HUDEP-2 (cell line): ENCODE data around the gene CENPC.

Experiments used
- DNase-seq, 76 experiments: peaks; one replicate each; lab custom pipeline; 2025; ENCODE audit not compliant: unreplicated experiment in 76 of 76; lab: John Stamatoyannopoulos, UW

Gene CENPC, protein sequence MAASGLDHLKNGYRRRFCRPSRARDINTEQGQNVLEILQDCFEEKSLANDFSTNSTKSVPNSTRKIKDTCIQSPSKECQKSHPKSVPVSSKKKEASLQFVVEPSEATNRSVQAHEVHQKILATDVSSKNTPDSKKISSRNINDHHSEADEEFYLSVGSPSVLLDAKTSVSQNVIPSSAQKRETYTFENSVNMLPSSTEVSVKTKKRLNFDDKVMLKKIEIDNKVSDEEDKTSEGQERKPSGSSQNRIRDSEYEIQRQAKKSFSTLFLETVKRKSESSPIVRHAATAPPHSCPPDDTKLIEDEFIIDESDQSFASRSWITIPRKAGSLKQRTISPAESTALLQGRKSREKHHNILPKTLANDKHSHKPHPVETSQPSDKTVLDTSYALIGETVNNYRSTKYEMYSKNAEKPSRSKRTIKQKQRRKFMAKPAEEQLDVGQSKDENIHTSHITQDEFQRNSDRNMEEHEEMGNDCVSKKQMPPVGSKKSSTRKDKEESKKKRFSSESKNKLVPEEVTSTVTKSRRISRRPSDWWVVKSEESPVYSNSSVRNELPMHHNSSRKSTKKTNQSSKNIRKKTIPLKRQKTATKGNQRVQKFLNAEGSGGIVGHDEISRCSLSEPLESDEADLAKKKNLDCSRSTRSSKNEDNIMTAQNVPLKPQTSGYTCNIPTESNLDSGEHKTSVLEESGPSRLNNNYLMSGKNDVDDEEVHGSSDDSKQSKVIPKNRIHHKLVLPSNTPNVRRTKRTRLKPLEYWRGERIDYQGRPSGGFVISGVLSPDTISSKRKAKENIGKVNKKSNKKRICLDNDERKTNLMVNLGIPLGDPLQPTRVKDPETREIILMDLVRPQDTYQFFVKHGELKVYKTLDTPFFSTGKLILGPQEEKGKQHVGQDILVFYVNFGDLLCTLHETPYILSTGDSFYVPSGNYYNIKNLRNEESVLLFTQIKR

DNA sequence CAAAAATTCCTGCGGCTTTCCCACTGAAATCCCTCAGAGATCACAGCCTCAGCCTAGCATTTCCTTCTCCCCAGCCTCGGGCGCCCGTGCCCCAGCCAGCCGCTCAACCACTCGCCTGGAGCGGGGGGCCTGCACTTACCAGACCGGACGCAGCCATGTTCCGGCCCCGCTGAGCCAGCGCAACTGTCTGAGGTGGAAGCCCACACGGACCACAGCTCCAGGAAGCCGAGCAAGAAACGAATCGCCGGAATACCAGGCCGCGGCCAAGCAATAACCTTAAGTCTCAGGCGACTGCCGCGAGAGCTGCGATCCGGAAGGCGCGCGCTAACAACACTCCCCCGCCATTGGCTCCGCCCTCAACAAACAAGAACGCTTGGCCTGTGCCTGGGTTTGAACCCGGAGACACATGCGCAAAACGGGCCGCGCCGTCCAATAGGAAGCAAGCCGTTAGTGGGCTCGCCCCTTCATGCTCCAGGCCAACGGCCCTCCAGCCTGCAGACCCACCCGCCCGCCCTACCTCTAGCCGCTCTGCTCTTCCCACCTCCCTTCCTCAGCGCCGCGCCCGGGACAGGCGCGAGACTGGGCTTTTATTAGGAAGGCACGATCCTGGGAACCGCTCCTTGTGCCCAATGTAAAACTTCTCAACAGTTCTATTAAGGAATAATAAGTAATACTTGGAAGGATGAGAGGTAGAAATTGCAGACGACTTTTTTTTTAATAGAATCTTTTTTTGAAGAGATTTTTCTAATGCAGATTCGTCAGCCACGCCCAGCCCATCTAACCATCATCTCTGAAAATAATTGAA, at the start of gene CENPC:
Gene CENPC (minus strand): TSS at position 305 of the 805 bp plus-strand sequence. CDS start 148 bp downstream, at position 157.
- DNase-seq = peak; percentile 17 to 97 (median 94)

DNA sequence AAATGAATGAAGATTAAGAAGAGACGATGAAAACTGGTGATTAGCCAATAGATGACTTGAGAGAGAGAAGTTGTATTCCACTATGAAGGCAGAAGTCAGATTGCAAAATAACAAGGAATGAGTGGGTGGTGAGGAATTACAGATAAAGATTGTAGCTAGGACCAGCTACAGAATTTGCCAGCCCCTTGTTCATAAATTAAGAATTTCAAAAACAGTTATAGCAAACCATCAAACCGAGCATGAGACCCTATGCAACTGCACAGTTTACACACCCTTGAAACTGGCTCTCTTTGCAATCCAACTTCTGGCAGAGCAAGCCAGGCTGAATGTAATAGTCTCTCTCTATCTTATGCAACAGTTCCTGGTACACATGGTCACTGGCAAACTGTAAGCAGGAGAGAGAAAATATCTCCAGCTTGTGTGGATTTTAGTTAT, 48.5 kb upstream of the CENPC start:
- DNase-seq = no peak

DNA sequence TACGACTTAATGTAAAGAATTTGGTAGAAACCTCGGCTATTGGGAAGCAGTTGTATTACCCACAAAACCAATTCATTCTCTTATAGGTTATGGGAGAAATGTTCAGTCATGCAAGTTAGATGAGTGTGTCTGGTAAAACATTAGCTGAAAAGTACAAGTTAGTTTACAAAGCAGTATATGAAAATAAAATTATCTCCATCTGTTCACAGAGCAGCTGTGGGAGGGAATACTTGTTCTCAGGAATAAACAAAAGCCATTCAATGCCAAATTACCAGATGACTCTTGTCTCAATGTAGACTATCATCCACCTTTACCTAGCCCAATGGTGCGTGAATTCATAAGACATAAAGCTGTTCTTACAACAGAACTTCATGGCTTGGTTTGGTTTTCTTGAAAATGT, 41.9 kb upstream of the CENPC start:
- no peak for DNase-seq

DNA sequence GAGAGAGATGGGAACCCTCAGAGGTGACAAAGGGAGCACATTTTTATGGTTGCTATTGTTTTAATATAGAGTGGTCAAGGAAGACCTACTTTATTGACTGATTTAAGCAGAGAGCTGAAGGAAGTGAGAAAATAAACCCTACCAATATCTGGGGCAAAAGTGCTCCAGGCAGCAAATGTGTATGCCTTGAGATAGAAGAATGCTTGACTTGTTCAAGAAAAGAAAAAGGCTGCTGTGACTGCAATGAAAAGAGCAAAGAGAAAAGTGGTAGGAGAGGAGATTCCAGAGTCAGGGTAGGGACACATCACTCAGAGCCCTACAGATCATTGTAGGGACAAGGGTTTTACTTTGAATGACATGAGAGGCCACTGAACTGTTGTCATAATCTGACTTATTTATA, 39.2 kb upstream of the CENPC start:
- DNase-seq = no peak

DNA sequence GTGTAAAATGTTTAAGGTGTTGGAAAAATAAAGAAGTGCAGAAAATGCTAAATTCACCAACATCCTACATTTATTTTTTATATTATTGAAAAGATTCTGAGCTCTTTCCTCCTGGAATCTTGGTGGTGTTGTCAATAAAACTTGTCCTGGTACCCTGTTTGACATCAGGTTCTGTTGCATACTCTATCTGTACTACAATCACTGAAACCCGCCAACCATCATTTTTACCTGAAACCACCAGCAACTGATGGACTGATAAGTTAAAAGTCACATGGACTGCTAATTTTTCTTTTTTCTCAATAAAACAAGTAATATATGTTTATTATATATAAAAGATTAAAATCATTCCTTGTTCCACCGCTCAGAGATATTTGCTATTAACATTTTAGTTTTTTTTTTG, 36.6 kb upstream of the CENPC start:
- DNase-seq = no peak

DNA sequence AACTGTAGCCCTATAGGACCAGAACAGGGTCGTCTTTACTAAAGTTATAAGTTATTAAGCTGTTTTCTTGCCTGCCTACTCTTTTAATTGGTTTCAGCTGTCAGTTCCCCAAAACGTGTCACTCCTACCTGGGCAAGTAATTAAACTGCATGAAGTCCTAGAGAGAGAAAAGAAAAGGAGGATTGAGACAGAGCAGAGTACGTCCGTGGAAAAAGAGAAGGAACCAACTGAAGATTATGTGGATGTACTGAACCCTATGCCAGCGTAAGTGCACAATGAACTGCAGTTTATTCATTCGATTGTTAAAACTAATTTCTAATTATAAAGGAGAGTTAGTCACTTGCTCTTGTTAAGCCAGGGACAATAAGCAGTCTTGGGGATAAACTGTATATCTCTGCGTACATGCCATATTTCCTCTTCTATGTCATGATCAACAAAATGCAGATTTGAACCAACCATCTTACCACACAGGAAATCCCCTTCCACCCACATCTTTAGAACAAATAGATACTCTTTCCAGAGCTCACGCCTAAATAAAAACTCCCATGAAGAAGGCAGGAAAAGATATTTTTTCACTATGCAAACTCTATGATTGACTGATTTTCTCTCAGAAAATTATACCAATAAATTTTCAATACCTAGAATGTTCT, 36.0 kb upstream of the CENPC start:
- DNase-seq = no peak

DNA sequence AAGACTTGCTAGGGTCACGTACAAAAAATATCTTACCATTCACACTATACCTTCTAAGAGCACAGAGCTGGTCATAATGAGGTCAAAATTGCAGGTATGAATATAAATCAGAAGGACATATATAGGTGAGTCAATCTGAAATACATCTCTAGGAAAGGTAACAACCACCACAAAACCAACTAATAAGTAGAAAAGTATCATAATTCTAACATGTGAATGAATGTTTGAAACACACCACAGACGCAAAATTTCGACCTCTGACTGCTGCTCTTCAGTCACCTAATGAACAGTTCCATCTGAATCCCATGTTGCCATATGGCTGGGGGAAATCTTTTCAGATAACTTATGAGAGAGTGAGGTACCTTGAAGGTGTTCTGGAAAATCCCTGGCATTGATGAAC, 35.3 kb upstream of the CENPC start:
- no peak for DNase-seq

DNA sequence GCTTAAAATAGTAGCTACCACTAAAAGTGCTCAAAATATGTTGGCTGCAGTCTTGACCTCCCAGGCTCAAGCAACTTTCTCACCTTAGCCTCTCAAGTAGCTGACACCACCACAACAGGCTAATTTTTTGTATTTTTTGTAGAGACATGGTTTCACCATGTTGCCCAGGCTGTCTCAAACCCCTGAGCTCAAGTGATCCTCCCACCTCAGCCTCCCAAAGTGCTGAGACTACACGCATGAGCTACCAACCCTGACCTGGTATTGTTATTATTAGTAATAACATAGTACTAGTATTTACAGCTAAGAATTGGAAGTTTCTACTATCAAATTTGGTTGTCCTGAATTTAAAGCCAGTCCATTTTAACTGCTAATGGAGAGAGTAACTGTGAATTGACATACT, 31.2 kb upstream of the CENPC start:
- DNase-seq = no peak

DNA sequence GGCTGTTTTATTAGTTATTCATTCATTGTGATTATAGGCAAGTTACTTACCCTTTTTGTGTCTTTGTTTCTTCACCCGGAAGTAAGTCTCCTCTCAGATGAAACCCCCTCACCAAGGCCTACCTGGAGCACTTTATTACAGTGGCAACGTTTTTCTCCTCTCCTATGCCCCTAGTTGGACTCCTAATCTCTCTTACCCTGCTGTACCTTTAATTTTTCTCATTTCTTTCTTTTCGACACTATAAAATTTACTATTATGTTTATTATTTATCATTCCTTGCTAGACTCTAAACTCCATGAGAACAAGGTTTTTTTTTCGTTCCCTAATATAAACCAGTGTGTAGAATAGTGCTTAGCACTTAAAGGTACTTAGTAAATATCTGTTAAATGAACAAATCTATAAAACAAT, 30.8 kb upstream of the CENPC start:
- no peak for DNase-seq

DNA sequence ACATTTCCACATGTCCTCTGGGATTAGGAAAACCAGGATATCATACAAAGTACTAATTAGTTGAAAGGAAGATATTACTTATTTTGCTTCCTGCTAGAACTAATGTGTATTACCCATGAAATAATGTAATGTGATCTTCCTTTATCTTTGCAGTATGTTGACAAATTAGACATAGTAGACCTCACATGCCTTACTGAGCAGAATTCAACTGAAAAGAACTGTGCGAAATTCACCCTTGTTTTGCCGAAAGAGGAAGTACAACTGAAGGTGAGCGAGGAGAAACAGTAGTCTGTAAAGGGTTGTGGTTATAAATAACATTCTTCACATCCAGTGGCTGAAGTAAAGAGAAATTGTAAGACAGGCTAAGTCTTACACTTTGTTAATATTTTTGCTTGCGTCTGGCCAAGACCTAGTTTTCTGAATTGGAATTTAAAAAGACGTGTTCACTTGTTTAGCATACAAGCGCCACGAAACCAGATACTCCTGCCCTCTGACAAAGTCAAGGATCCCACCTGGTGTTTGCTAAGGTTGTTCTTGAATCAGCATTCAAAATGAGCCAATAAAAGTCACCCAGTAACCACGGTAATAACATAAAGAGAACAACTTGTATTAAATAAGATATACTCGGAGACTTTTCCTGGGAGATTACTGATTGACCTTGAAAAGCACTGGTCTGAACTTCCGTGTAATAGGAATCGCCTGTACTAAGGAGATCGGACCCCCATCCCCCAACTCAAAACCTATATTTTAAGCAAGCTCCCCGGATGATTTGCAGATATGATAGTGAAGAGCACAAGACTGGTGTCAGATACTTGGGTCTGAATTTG, 30.1 kb upstream of the CENPC start:
- DNase-seq = peak in 5 of 76 experiments; percentile 2 to 29 (median 19)

DNA sequence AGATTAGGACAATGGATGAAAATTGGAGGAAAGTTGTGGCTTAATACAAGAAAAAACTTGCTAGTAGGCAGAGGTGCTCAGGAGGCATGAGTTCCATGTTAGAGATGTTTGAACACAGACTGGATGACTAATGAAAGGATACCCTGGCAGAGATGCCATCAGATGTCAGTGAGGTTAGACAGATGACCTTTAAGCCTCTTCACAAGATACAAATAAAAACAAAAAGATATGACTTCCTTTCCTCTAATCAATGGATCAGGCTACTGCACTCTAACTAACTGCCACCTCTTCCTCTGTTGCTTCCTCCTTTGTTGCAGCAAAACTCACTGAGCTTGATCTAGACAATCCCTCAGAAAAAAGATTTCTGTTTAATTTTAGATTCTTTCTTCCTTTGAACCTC, 27.9 kb upstream of the CENPC start:
- peak in 31 of 76 experiments; percentile 2 to 62 (median 20) for DNase-seq

DNA sequence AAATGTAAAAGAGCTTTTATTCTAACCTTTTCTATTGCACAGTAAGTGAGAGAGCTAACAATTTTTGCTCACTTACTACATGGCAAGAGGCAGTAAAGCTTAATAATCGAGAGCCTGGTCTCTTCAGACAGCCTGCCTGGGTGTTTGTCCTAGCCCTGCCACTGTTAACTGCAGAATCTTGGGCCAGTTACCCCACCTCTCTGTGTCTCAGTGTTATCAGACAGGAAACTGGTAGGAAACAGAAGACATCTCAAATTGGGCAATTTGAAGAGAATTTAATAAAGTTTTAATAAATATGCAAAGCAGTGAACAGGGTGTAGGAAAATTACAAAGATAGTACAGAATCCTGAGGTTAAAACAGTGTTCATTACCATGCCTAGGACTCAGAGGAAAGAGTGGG, 26.7 kb upstream of the CENPC start:
- peak in 43 of 76 experiments; percentile 2 to 62 (median 18) for DNase-seq

DNA sequence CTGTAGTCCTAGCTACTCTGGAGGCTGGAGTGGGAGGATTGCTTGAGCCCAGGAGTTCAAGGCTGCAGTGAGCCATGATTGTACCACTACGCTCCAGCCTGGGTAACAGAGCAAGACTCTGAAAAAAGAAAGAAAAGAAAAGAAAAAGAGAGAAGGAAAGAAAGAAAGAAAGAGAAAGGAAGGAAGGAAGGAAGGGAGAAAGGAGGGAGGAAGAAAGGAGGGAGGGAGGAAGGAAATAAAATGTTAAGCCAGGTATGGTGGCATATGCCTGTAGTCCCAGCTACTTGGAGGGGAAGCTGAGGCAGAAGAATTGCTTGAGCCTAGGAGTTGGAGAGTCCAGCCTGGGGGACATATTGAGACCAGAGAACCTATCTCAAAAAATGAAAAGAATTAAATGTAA, 25.2 kb upstream of the CENPC start:
- DNase-seq = no peak

DNA sequence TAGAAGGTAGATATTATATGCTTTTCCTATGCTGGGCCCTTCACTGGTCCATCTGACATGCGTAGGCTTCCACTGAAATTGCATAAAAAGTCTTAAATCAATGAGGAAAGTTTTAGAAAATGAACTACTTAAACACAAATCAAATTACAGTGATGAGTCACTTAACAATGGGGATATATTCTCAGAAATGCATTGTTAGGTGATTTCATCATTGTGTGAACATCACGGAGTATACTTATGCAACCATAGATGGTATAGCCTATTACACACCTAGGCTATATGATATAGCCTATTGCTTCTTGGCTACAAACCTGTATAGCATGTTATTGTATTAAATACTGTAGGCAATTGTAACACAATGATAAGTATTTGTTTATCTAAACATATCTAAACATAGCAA, 23.5 kb upstream of the CENPC start:
- DNase-seq = no peak

DNA sequence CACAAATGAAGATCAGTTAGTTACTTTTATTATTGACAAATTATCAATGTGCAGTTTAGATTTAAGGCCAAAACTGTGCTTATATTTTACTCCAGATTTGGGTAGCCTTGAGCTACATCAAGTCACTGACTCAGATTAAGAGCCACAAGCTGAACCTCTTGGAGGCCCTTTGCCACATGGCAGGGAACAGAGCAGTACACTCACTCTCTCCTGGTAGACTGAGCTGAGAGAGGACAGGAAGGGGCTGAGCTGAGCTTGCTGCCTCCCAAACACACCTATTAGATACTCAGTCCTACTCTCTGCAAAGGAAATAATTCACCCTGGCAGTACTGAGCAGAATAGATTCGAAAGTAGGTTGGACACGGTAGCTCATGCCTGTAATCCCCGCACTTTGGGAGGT, 21.0 kb upstream of the CENPC start:
- DNase-seq = no peak

DNA sequence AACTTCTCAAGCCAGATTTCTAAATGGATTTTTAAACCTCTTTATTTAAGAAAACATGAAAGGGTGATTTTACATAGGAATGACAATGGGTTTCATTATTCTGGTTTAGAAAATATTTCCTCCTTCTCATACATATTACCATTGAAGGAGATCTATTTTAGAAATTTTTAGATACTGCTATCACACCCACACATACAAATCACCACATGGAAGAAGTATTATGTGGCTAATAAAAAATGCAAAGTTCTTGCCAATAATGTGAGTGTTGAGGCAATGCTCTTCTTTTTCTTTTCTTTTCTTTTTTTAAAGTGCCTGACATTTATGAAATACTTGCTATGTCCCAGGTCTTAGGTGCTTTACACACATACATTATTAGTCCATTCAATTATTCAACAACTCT, 20.0 kb upstream of the CENPC start:
- no peak for DNase-seq

DNA sequence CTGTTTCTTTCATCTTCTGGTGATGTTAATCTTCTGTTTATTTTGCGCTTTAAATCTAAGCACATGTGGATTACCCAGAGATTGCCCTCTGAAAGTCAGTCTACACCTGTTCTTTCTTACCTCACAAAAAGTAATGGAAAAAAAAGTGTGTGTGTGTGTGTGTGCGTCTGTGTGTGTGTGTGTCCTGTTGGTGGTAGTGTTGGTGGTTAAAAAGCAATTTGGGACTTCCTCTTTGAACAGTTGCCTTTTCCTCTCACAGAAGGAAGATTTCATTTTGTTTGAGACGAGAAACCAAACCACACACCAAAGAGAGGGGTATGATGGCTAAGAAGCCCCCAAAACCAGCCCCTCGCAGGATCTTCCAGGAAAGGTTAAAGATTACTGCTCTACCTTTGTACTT, 13.2 kb upstream of the CENPC start, which contains the start of gene STAP1:
Gene STAP1 (plus strand): TSS at position 235 of the 400 bp plus-strand sequence. CDS start 83 bp downstream, at position 318.
- DNase-seq = peak in 36 of 76 experiments; percentile 2 to 66 (median 28)

DNA sequence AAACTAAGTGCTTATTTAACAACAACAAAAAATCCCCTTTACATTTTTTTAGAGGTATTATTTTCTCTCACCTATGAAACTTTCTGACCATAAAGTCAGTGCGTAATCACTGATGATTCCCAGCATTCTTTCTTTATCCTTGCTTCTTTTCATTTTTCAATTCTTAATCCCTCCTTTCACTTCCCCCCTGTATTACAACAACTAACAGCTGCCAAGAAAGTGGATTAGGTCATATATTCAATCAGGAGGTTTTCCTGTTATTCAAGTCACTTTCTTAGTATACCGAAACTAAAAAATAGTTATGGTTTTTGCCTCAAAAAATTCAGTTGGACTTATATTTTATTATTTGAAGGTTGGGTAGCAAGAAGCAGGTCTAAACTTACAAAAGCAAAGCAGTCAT, 11.1 kb upstream of the CENPC start:
- no peak for DNase-seq

DNA sequence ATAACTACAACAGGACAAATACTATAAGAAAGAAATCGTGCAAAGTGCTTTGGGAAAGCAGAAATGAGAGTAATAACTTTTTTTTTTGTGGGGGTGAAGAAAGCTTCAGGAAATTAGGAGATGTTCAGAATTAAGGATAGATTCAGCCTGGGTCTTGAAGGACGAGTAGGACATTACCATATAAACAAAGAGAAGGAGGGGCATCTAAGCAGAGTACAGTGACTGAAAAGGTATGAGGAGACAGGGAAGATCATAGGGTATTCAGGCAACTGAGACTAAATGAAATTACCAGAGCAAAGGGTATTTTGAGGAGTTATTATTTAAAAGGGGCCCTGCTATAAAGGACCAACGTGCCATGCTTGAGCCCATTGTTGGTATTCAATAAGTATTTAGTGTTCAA, 10.1 kb upstream of the CENPC start:
- DNase-seq = no peak
